Measurements from ENCODE around the gene CRLF1. TPM values are rescaled to one million over a fixed set of nuclear protein-coding genes. Genes with fewer than 3 reads are reported as not detected.

CRLF1 gene
- total and polyA plus RNA-seq, 2 donors (not counting 1 experiment from before 2014, with no cell fraction given): not detected

GRCh38 chr19:18637673-18638630 is 31.4 kb upstream of the CRLF1 start:
- DNase-seq (peak; percentile 39), ATAC-seq (ENCODE audit: low read depth) (no peak)
- Histone ChIP-seq H4K20me1 (ENCODE audit: control insufficient read depth, insufficient read depth, low read length, poor library complexity, severe bottlenecking) (no peaks in the 10 kb centered on the region), H2AFZ (ENCODE audit: insufficient read depth, low read depth, low read length, poor library complexity, severe bottlenecking) (peak overlapping the region; percentile 97), H3K9me3 (ENCODE audit: control extremely low read depth in 1 of 3, control insufficient read depth in 2 of 3, insufficient read depth in 1 of 3, low read length in 2 of 3) (peaks cover 0 to 6% (median 0%) of the 10 kb centered on the region in 3 donors), H3K4me2 (replicated peaks; ENCODE audit: low read depth, low read length, poor library complexity, severe bottlenecking) (peak overlapping the region; percentile 91), H3K4me3 (ENCODE audit: control extremely low read depth in 1 of 5, extremely low read depth in 1 of 5, insufficient read depth in 1 of 5, low read depth in 2 of 5, low read length in 4 of 5) (peak overlapping the region in 4 of 5 experiments; percentile 71 to 95 (median 82)), H3K9ac (ENCODE audit: low read length) (peak overlapping the region; percentile 93), H3K27ac (ENCODE audit: low read length in 2 of 2) (peak overlapping the region; percentile 82 to 84), H3K4me1 (ENCODE audit: control insufficient read depth in 2 of 2, insufficient read depth in 2 of 2, low read length in 2 of 2) (peaks cover 12 to 27% of the 10 kb centered on the region in 2 donors), H3K36me3 (replicated peaks in 1 of 2; ENCODE audit: control extremely low read depth in 1 of 2, control insufficient read depth in 1 of 2, extremely low read depth in 1 of 2, insufficient read depth in 2 of 2, low read length in 1 of 2) (no peaks in the 10 kb centered on the region), H3K27me3 (replicated peaks in 1 of 4; ENCODE audit: control extremely low read depth in 1 of 4, control insufficient read depth in 3 of 4, insufficient read depth in 4 of 4, low read length in 3 of 4) (no peaks in the 10 kb centered on the region), H3K79me2 (ENCODE audit: control insufficient read depth, insufficient read depth, low read length) (peaks cover 21% of the 10 kb centered on the region)
- peaks cover 25% of the 10 kb centered on the region for H3K4me1 Mint-ChIP-seq
- TF ChIP-seq EZH2 (IDR thresholded peaks at IDR 0.05; ENCODE audit: borderline replicate concordance, insufficient read depth, low read depth, low read length, poor library complexity, severe bottlenecking): no peak
- TF ChIP-seq, protein P1, sequence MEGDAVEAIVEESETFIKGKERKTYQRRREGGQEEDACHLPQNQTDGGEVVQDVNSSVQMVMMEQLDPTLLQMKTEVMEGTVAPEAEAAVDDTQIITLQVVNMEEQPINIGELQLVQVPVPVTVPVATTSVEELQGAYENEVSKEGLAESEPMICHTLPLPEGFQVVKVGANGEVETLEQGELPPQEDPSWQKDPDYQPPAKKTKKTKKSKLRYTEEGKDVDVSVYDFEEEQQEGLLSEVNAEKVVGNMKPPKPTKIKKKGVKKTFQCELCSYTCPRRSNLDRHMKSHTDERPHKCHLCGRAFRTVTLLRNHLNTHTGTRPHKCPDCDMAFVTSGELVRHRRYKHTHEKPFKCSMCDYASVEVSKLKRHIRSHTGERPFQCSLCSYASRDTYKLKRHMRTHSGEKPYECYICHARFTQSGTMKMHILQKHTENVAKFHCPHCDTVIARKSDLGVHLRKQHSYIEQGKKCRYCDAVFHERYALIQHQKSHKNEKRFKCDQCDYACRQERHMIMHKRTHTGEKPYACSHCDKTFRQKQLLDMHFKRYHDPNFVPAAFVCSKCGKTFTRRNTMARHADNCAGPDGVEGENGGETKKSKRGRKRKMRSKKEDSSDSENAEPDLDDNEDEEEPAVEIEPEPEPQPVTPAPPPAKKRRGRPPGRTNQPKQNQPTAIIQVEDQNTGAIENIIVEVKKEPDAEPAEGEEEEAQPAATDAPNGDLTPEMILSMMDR (IDR thresholded peaks at IDR 0.05): no peak
- peak overlapping the region; percentile 95 for H3K4me3 Mint-ChIP-seq
- 100% methylated on average over 2 of the region's 3 CpGs for WGBS (ENCODE audit: insufficient coverage)
- peak overlapping the region; percentile 95 for H3K27ac Mint-ChIP-seq
- CTCF ChIA-PET: interaction anchor here (1.7 to 2.0 kb wide), 2 partner anchors 49 to 194 kb away, joined by 3 to 4 read pairs; partner anchors contain the start of genes REX1BD and UPF1
- no peaks in the 10 kb centered on the region for H3K9me3 Mint-ChIP-seq (ENCODE audit: insufficient read depth)
- H3K27me3 Mint-ChIP-seq: peaks cover 3% of the 10 kb centered on the region
- POLR2A ChIA-PET: interaction anchor here (0.7 kb wide), 1 partner anchor 152 kb away, joined by 3 read pairs; no protein-coding TSS in a partner anchor
- intact Hi-C loops (cut with micrococcal nuclease): loop anchor here (2.0 to 5.0 kb wide), 3 partner anchors 64 to 395 kb away; partner anchors contain the start of genes ARMC6 and SUGP2

Data from B cell (primary cell).